HG03196 (cell line): ENCODE results near the gene CUX1.
"Not testable (repeated sequence)": the region's sequence is repeated elsewhere in the genome, so short reads cannot be mapped to it uniquely, and the experiment has no call there.

Experiments used
- ATAC-seq: cut with Tn5 transposase; IDR thresholded peaks from one replicate; pipeline ENCODE4 v1.9.1; 2021; ENCODE audit not compliant: unreplicated experiment

Gene CUX1

DNA sequence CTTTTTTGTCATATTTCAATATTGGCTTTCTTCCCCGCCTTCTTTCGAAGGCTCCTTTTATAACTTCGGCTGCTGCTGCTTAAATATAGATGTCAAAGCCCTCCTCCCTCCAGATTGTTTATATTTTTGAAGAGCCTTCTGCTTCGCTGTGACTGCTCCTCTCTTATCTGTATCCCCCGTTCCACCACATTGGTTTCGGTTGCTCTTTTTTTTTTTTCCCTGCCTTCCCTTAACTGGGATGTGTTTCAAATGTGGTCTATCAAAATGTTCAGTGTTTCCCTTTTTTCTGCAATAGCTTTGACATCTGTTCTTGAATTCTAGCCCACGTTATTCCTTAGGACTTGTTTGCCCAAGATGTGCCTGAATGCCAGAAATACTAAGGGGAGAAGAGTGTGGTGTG, 96.4 kb downstream of the CUX1 start:
- ATAC-seq, result no peak

DNA sequence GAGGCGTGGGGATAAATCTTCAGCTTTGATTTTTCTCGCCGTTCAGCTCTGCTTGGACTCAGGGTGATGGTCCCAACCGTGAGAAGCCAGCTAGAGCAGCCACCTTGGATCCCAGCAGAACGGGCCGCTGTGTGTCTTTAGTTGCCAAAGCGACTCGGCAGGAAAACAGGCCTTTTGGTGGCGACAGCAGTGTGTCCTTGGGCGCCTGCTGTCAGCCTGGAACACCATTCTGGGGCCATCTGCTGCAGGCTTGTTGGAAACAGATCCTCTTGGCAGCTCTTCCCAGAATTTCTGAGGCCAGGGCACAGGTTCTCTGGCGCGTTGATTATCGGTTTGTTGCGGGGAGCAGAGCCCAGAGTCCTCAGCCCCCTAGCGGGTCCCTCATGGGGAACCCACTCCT, 97.6 kb downstream of the CUX1 start:
- no peak for ATAC-seq

DNA sequence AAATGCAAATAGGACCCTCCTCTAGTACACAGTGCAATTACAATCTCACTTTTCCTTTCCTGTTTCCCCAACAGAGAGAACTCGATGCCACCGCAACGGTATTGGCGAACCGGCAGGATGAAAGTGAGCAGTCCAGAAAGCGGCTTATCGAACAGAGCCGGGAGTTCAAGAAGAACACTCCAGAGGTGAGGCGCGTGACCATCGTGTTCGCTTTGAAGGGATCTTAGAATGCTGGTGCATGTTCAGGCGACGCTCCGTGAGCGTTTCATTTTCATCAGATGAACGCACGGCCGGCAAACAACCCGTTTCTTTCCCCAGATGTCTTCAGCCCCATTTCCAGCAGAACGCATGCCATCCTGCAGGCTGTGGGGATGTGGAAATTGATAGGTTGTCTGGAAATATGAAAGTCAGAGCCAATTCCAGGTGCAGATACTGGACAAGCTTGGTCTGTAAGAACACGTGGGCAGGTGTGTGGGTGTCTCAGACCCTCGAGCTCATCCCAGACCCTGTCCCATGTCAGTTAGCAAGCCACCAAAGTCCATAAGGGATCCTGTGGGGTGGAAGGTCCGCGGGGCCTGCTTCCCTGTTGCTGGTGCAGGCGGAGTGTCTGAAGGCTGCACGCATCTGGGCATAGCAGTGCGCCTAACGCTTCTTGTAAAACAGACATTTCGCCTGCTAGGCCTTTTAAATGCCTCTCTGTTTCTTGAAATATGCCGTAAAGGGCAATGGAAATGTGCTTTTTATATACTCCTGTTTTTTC, 98.8 kb downstream of the CUX1 start:
- no peak for ATAC-seq

DNA sequence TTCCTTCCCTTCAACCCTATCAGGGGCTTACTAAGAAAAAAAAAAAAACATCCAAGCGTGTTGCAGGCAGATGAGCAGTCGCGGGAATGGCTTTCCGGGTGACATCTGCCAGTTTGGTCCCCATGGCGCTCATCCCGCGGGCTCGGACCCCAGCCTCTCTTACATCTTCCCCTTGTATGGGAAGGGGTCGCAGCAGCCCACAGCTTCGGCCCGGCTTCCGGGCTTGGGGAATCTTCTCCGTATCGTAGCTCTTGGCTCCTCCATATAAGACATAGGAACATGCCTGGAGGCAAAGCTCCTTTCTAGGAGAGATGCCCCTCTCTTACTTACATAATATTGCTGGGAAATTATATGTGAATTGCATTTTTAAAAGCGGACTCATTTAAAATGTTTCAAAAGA, 99.5 kb downstream of the CUX1 start:
- ATAC-seq, result no peak

DNA sequence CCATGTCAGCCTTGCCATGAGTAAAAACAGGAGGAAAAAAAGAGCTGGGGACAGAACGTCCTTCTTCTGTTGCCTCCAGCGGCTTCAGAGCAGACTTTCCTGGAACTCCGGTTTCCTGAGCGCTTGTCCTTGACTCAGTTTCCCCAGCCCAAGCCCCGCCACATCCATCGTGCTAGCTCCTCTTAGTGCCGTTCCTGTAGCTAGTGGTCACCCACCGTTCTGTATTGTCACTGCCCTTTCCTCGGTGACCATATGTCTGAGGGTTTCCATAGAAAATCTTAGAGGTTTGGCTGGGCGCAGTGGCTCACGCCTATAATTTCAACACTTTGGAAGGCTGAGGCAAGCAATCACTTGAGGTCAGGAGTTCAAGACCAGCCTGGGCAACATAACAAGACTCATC, 100.1 kb downstream of the CUX1 start:
- no peak for ATAC-seq

DNA sequence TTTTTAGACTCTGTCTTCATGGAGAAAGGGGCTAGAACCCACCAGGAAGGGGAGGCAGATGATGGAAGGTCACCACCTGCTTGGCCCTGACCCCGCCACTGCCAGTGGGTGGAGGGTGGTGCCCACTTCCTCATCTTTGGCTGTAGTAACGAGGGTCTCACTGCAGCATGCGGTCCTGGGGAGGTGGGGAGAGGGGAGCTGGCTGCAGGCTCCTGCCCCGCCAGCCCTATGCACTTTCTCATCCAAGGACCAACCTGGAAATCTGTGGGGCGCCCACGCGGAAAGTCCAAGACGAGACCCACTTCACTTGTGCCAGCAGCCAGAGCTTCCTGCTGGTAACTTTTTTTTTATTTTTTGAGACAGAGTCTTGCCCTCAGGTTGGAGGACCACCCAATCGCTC, 101.0 kb downstream of the CUX1 start:
- no peak for ATAC-seq

DNA sequence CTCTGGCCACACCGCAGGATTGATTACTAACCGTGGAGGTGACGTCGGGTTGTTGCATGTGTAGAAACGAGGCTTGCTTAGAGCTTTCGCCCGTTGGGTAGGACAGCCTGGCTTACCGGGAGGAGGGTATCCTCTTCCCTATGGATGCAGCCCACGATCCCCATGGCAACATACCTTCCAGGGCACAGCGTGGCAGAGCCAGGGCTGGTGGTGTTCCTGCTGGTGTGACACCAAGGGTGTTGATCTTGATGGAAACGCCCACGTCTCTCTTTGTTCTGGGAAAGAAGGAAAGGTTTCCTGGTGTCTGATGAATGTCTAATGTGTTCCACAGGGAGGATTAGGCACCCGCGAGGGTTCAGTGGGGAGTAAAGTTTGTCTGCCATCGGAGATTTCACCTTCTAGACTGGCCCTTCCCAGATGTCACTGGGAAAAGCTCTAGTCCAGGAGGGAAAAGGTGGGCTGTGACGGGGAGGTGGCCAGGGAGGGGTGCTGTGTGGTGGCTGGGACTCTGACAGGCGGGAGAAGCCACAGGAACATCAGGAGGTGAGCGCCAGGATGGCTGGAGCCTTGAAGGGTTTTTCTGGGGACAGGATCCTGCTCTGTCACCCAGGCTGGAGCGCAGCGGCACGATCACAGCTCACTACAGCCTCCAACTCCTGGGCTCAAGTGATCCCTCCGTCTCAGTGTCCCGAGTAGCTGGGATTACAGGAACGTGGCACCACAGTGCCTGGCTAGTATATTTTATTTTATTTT, 102.1 kb downstream of the CUX1 start:
- no peak for ATAC-seq

DNA sequence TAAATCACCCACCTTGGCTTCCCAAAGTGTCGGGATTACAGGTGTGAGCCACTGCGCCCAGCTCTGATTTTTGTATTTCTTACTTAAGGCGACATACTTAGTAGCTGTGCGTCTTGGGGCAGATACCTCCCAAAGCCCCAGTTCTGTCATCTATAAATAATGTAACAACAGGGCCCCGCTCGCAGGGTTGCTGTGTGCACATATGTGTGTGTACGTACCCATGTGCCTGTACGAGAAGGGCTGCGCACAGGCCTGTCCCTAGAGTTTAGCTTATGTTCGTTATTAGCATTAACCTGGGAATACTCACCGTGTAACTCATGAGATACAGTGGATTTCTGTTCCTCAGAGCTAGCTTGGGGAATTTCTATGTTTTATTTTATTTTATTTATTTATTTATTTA, 103.6 kb downstream of the CUX1 start:
- ATAC-seq, result no peak

DNA sequence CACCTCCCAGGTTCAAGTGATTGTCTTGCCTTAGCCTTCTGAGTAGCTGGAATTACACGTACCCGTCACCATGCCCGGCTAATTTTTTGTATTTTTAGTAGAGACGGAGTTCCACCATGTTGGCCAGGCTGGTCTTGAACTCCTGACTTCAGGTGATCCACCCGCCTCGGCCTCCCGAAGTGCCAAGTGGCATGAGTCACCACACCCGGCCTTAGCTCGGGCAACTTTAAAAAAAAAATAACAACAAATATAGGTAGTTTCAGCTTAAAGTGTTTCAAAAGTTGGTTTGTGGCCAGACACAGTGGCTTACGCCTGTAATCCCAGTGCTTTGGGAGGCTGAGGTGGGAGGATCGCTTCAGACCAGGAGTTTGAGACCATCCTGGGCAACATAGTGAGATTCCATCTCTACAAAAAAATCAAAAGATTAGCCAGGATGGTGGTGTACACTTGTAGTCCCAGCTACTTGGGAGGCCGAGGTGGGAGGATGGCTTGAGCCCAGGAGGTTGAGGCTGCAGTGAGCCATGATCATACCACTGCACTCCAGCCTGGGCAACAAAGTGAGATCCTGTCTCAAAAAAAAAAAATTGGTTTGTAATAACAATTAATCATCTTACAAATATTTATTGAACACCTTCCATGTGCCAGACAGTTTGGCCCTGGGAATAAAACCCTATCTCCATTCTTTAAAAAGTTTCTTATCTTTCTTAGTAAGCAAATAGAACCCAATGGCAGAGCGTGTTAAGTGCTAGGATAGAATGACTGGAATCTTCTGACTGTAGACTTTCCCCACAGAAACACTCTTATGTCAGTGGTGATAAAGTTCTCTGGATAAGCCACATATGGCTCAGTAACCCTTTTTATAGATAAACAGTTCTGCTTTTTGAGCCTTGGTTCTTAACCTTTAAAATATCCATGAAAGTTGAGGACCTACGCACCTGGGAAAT, 104.4 kb downstream of the CUX1 start:
- ATAC-seq, result not testable (repeated sequence)

DNA sequence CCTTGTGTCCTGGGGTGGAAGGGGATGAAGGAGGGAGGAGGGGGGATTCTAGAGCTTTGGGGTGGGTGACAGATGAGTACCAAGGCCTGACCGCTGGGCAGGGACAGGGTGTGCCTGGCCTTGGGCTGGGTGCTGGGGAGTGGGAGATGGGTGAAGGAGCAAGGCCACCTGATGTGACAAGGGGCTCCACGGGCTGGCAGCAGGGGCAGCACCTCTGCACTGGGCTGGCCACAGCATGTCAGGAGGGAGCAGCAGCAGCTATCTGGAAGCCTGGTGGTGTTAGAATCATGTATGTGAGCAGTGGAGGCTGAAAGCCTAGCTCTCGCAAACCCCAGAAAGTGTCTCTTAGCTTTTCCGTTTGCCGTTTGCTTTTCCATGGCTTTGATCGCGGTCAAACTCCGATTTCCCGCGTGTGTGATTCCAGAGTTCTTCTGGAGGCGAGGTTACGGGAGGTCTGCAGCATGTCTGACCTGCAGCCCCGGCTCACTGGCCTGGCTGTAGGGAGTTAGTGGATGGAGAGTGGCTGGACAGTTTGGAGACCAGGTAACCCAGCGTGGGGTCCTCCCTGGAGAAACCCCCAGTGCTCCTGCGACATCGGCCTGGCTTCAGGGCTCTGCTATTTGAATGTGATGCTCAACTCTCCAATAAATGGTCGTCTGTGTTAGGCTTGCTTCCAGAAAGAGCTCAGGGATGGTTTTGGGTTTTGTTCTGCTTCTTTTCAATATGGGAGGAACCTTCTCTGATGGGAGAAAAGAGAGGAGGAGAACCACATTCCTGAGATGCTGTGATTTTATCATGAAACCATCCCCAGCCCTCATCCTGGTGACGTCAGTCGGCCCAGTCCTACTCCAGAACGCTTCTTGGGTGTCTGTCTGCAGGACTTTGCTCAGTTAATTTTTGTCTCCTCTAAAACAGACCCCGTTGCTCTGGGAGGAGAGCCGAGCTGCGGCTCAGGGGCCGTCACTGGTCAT, 105.5 kb downstream of the CUX1 start:
- ATAC-seq, result no peak

DNA sequence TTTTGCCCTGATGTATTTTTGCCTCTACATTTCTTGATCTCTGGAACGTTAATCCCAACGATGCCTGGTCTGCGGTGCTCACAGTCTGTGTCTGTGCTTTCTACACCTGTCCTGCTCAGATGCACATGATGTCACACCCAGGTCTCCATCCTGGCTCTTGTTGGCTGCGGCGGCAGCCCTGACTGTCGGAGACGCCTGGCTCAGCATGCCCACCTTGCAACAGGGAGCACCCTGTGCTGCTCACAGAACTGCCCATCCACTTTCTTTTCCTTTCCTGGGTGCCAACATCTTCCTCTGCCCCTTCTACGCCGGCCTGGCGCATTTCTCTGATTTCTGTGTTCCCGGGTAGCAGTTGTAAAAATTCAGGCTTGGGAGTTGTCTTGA, 106.2 kb downstream of the CUX1 start:
- no peak for ATAC-seq

DNA sequence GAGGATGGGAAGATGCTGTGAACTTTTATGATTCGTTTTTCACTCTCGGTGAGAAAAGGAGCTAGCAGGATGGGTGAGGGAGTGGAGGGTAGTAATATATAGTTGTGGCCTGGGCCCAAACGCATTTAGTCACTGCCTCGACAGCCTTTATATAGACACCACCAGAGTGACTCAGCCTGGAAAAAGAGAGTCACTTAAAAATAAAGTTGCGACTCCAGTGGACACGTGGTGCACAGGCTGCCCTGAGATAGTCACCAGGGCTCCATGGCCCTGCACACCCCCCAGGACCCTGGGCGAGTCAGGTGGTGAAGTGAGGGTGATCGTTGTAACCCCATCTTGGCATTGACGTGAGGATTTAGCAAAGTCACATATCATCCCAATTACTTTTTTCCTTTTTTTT, 106.7 kb downstream of the CUX1 start:
- ATAC-seq, result no peak

DNA sequence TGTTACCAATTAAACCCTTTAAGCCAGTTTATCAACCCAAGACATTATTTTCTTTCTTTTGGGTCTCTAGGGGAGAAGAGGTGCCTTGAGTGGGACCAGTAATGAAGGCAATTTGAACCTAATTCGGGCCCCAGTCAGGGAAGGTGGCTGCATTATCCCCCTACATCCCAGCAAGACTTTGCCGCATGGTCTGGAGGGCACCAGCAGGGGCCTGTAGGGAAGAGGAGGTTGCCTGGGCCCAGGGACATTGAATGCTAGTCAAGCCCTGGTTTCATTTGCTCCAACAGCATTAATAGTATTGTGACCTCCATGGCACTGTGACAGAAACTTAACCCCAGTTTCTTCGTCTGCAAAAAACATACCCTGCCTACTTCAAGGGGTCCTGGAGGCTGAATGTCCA, 108.8 kb downstream of the CUX1 start:
- ATAC-seq, result no peak

DNA sequence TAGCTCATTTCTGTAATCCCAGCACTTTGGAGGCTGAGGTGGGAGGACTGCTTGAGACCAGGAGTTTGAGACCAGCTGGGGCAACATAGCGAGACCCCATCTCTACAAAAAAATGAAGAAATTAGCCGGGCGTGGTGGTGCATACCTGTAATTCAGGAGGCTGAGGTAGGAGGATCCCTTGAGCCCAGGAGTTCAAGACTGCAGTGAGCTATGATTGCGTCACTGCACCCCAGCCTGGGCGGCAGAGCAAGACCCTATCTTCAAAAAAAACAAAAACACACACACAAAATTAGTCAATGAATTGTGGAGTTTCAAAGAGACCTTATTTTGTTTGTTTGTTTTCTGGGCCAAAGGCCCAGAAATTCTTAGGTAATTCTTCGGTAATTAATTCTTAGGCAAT, 110.0 kb downstream of the CUX1 start:
- no peak for ATAC-seq

DNA sequence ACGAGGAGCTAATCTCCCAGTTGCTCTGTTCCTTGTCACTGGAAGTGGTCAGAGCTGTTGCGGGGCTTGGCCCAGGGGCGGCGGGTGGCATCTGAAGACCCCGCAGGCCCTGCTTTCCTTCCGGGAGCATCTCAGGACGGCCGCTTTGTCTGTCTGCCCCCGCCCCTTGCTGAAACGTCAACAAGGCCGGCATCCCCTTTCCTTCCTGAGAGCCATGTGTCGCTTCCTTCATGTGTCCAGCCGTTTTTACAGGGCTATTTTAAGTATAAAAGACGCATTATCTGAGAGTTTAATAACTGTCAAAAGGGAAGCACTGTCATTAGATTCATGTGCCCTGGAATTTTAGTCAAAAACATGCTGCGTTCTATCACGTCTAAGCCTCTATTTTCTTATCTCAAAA, 110.4 kb downstream of the CUX1 start:
- no peak for ATAC-seq

DNA sequence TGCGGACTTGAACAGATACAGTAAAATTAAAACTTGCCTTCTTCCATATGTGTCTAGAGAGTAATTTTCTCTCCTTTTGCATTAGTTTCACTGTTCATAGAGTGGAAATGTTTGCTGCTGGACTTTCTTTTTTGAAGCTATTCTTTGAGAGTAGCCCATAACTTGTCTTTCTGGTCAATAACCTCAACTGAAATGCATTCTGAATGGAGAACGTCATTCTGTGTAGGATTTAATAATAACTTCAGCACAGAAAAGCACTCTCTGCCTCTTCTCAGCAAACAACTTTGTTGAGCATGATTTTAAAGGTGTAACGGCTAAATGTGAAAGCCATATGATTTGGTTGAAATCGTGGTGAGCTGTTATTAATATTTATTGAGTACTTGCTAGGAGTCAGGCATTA, 111.8 kb downstream of the CUX1 start:
- no peak for ATAC-seq

DNA sequence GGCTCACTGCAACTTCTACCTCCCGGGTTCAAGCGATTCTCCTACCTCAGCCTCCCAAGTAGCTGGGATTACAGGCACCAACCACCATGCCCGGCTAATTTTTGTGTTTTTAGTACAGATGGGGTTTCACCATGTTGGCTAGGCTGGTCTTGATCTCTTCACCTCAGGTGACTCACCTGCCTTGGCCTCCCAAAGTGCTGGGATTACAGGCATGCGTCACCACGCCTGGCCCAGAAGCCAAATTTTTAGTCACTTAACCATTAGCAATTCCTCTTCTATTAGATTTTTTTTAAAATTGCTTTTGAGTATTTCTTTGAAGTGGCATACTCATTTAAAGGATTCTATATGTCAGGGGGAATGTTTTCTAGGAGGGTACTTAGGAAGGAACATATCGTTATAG, 112.5 kb downstream of the CUX1 start:
- ATAC-seq, result not testable (repeated sequence)

DNA sequence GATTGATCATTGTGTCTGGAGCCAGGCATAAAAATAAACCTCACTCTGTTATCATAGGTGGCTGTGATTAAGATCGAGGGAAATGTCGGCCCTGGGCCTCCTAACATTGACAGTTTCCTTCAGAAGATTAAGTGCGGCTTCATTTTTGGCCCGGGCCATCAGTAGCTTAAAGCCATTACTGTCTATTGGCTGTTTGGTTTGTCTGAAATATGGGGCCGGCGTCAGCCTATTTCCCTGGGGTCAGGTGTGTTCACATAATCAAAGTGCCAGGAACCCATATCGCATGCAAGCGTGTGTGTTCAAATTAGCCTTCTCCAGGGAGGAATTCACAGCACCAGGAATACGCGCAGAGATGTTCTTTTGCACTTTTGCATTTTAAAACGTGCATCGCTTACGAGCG, 114.7 kb downstream of the CUX1 start:
- no peak for ATAC-seq

DNA sequence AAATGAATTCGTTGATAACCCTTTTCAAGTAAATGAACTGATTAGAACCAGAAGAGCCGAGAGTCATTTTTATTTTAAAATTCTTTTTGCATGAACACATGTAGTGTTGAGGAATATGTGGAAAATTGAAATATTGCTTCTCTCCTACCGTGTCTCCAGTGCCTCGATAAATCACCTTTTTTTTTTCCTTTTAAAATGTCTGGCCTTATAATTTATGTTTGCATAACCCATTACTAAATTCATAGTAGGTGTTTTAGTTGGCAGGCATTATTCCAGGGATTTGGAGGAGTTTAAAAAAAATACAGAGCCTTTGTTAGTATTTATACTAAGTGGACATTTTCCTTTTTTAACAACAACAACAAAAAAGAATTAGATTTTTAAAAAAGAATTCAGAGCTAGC, 115.6 kb downstream of the CUX1 start:
- no peak for ATAC-seq

DNA sequence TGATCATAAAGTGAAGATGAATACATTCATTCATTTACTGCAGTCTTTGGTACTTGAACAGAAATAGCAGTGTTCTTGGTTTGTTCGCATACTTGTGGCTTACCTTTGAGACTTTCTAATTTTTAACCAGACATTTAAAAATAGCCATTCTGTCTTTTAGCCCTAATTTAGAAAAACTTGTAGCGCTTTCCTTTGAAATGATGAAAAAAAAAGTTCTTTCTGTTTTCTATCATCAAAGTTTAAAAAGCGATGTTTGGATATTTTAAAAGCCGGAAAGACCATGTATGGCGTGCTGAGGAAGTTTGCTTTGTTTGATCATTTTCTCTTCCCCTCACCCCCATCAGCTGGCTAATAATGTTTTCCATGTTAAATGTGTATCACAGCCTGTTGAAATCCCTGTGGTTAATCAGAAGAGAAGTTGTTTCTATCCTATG, 116.3 kb downstream of the CUX1 start:
- ATAC-seq, result no peak
